ENCODE data around the gene PLB1. TPM values are rescaled to one million over a fixed set of nuclear protein-coding genes. Genes with fewer than 3 reads are reported as not detected.

Gene PLB1
- total RNA-seq, 2 experiments from 2014 or later = not detected

GRCh38 chr2:28674062-28674712 lies 178.3 kb downstream of the PLB1 start:
- Histone ChIP-seq H4K20me1 (ENCODE audit: insufficient read depth, low read length) (no peaks in the 10 kb centered on the region), H3K4me3 (ENCODE audit: low read depth, low read length, poor library complexity, severe bottlenecking) (no peak overlapping the region), H3K9me3 (ENCODE audit: low read length) (no peaks in the 10 kb centered on the region), H3K79me2 (ENCODE audit: insufficient read depth, low read depth, low read length) (no peaks in the 10 kb centered on the region), H3K36me3 (ENCODE audit: insufficient read depth, low read length) (no peaks in the 10 kb centered on the region), H3K9me2 (ENCODE audit: insufficient read depth, low read length) (no peaks in the 10 kb centered on the region), H3K4me1 (ENCODE audit: insufficient read depth, low read length, poor library complexity, severe bottlenecking) (no peaks in the 10 kb centered on the region), H2AFZ (ENCODE audit: low read length) (no peak overlapping the region), H3K4me2 (ENCODE audit: low read length) (no peak overlapping the region), H3K27ac (ENCODE audit: low read depth, low read length, poor library complexity, severe bottlenecking) (no peak overlapping the region)
- TF ChIP-seq CTCF (conservative IDR thresholded peaks at IDR 0.05; ENCODE audit: low read length) = no peak
- no peak for TF ChIP-seq EZH2phosphoT487 (IDR thresholded peaks at IDR 0.05; ENCODE audit: borderline replicate concordance, low read depth, low read length)
- intact Hi-C loops (cut with micrococcal nuclease; ENCODE audit: unreplicated experiment) = no loop called here
- DNase-seq (ENCODE audit: low spot score) = no peak
- POLR2A ChIA-PET = no interaction called here
- no TSS peak for BruUV-seq (replicated peaks)
- CTCF ChIA-PET (ENCODE audit: unreplicated experiment) = no interaction called here

GRCh38 chr2:28674713-28675068 lies 178.8 kb downstream of the PLB1 start:
- H3K36me3 ChIP-seq (ENCODE audit: insufficient read depth, low read length) = no peaks in the 10 kb centered on the region
- no peak for TF ChIP-seq EZH2phosphoT487 (IDR thresholded peaks at IDR 0.05; ENCODE audit: borderline replicate concordance, low read depth, low read length)
- no peak for TF ChIP-seq CTCF (conservative IDR thresholded peaks at IDR 0.05; ENCODE audit: low read length)
- ChIA-PET POLR2A (no interaction called here), CTCF (ENCODE audit: unreplicated experiment) (no interaction called here)
- no peak overlapping the region for H2AFZ ChIP-seq (ENCODE audit: low read length)
- intact Hi-C loops (cut with micrococcal nuclease; ENCODE audit: unreplicated experiment) = no loop called here
- no peaks in the 10 kb centered on the region for H3K9me3 ChIP-seq (ENCODE audit: low read length)
- H3K4me3 ChIP-seq (ENCODE audit: low read depth, low read length, poor library complexity, severe bottlenecking) = no peak overlapping the region
- H3K79me2 ChIP-seq (ENCODE audit: insufficient read depth, low read depth, low read length) = no peaks in the 10 kb centered on the region
- BruUV-seq (replicated peaks) = no TSS peak
- no peaks in the 10 kb centered on the region for H3K4me1 ChIP-seq (ENCODE audit: insufficient read depth, low read length, poor library complexity, severe bottlenecking)
- no peaks in the 10 kb centered on the region for H4K20me1 ChIP-seq (ENCODE audit: insufficient read depth, low read length)
- no peak overlapping the region for H3K27ac ChIP-seq (ENCODE audit: low read depth, low read length, poor library complexity, severe bottlenecking)
- no peak for DNase-seq (ENCODE audit: low spot score)
- H3K4me2 ChIP-seq (ENCODE audit: low read length) = no peak overlapping the region
- no peaks in the 10 kb centered on the region for H3K9me2 ChIP-seq (ENCODE audit: insufficient read depth, low read length)

GRCh38 chr2:28676152-28676835 lies 180.4 kb downstream of the PLB1 start:
- TF ChIP-seq CTCF (conservative IDR thresholded peaks at IDR 0.05; ENCODE audit: low read length) (no peak), EZH2phosphoT487 (IDR thresholded peaks at IDR 0.05; ENCODE audit: borderline replicate concordance, low read depth, low read length) (no peak)

More at GRCh38 chr2:28676152-28676835, 180.4 kb downstream of the PLB1 start:
- no peaks in the 10 kb centered on the region for H4K20me1 ChIP-seq (ENCODE audit: insufficient read depth, low read length)
- H3K9me2 ChIP-seq (ENCODE audit: insufficient read depth, low read length) = no peaks in the 10 kb centered on the region
- CTCF ChIA-PET (ENCODE audit: unreplicated experiment) = no interaction called here
- POLR2A ChIA-PET = no interaction called here
- H3K4me2 ChIP-seq (ENCODE audit: low read length) = no peak overlapping the region
- no peak overlapping the region for H3K27ac ChIP-seq (ENCODE audit: low read depth, low read length, poor library complexity, severe bottlenecking)
- no TSS peak for BruUV-seq (replicated peaks)
- H3K9me3 ChIP-seq (ENCODE audit: low read length) = no peaks in the 10 kb centered on the region
- intact Hi-C loops (cut with micrococcal nuclease; ENCODE audit: unreplicated experiment) = no loop called here
- H2AFZ ChIP-seq (ENCODE audit: low read length) = no peak overlapping the region
- no peak overlapping the region for H3K4me3 ChIP-seq (ENCODE audit: low read depth, low read length, poor library complexity, severe bottlenecking)
- no peaks in the 10 kb centered on the region for H3K79me2 ChIP-seq (ENCODE audit: insufficient read depth, low read depth, low read length)
- H3K36me3 ChIP-seq (ENCODE audit: insufficient read depth, low read length) = no peaks in the 10 kb centered on the region
- DNase-seq (ENCODE audit: low spot score) = no peak
- no peaks in the 10 kb centered on the region for H3K4me1 ChIP-seq (ENCODE audit: insufficient read depth, low read length, poor library complexity, severe bottlenecking)
